IMR-90 (cell line): ENCODE data around the gene RPL21. TPM values are rescaled to one million over a fixed set of nuclear protein-coding genes. Genes with fewer than 3 reads are reported as not detected.

Source experiments
- ATAC-seq: fragments of 200-7000 bp; cut with Tn5 transposase; 2 replicates; pipeline ENCODE4 v1.9.1; 2020; ENCODE audit warnings: low read depth, mild to moderate bottlenecking, moderate library complexity
- BruUV-seq: library from RNA; stranded (reverse); fragments of 400-500 nt; replicated peaks from 2 replicates; lab custom pipeline; 2021; lab: Mats Ljungman, UMichigan
- CTCF ChIA-PET: fragments of 300-600 bp; formaldehyde crosslinking; extraction: SDS; loops from one replicate; lab custom pipeline; 2021; ENCODE audit warnings: antibody characterized with exemption; lab: Yijun Ruan, JAX
- POLR2A ChIA-PET: fragments of 300-600 bp; sonication (Branson Sonifier 250); formaldehyde crosslinking; loops from one replicate; lab custom pipeline; 2022; ENCODE audit warnings: antibody characterized with exemption; ENCODE audit not compliant: unreplicated experiment; lab: Charles Lee
- DNase-seq: peaks from one replicate; pipeline ENCODE4 v3.0.0; 2013
- H2AFZ ChIP-seq: replicated peaks from 2 replicates; pipeline ENCODE3; 2013; ENCODE audit warnings: low read length, mild to moderate bottlenecking; ENCODE audit not compliant: poor library complexity
- H2AK5ac ChIP-seq: 2 replicates; pipeline ENCODE4 v1.6.1; 2013; ENCODE audit warnings: low read depth, low read length, inconsistent platforms
- H2AK9ac ChIP-seq: replicated peaks from 2 replicates; pipeline ENCODE3; 2013; ENCODE audit warnings: mild to moderate bottlenecking, low read depth, low read length, moderate library complexity; ENCODE audit not compliant: poor library complexity
- H2BK120ac ChIP-seq: 2 replicates; pipeline ENCODE4 v1.6.1; 2013; ENCODE audit warnings: low read depth, low read length, inconsistent platforms
- H2BK15ac ChIP-seq: 3 replicates; pipeline ENCODE4 v1.6.1; 2013; ENCODE audit warnings: low read depth, low read length, inconsistent platforms
- H2BK20ac ChIP-seq: 2 replicates; pipeline ENCODE4 v1.6.1; 2013; ENCODE audit warnings: low read depth, mild to moderate bottlenecking, inconsistent platforms, low read length, moderate library complexity
- H2BK5ac ChIP-seq: 2 replicates; pipeline ENCODE4 v1.6.1; 2013; ENCODE audit warnings: mild to moderate bottlenecking, low read depth, low read length, inconsistent platforms; ENCODE audit not compliant: poor library complexity, severe bottlenecking
- H3K14ac ChIP-seq: replicated peaks from 2 replicates; pipeline ENCODE4 v1.6.1; 2013; ENCODE audit warnings: low read depth, low read length, inconsistent platforms
- H3K18ac ChIP-seq: 2 replicates; pipeline ENCODE4 v1.6.1; 2013; ENCODE audit warnings: low read depth, low read length, control low read depth
- H3K23ac ChIP-seq: 2 replicates; pipeline ENCODE4 v1.6.1; 2013; ENCODE audit warnings: low read depth, low read length, inconsistent platforms
- H3K27ac ChIP-seq: 2 replicates; pipeline ENCODE4 v1.5.1; 2013; ENCODE audit warnings: mild to moderate bottlenecking, control low read depth, low read length; ENCODE audit not compliant: insufficient read depth
- H3K27me3 ChIP-seq: 2 replicates; pipeline ENCODE4 v1.6.1; 2013; ENCODE audit warnings: low read length; ENCODE audit not compliant: control insufficient read depth, insufficient read depth
- H3K36me3 ChIP-seq: 2 replicates; pipeline ENCODE4 v1.6.1; 2013; ENCODE audit warnings: low read length, mixed read lengths; ENCODE audit not compliant: control insufficient read depth, insufficient read depth
- H3K4ac ChIP-seq: 2 replicates; pipeline ENCODE4 v1.6.1; 2013; ENCODE audit warnings: low read depth, low read length, inconsistent platforms
- H3K4me1 ChIP-seq: 2 replicates; pipeline ENCODE4 v1.6.1; 2013; ENCODE audit warnings: low read length, mixed read lengths; ENCODE audit not compliant: control insufficient read depth, insufficient read depth
- H3K4me2 ChIP-seq: 2 replicates; pipeline ENCODE4 v1.6.1; 2013; ENCODE audit warnings: low read depth, mild to moderate bottlenecking, control low read depth, low read length, moderate library complexity
- H3K4me3 ChIP-seq: 2 replicates; pipeline ENCODE4 v1.5.1; 2013; ENCODE audit warnings: low read depth, mild to moderate bottlenecking, control low read depth, low read length, moderate library complexity; ENCODE audit not compliant: insufficient read depth
- H3K56ac ChIP-seq: 2 replicates; pipeline ENCODE4 v1.6.1; 2013; ENCODE audit warnings: low read length, inconsistent platforms; ENCODE audit not compliant: insufficient read depth; ENCODE audit errors: extremely low read depth
- H3K79me1 ChIP-seq, 2 experiments: 2 replicates each; pipeline ENCODE4 v1.6.1; 2013; ENCODE audit warnings: low read length in 2 of 2, inconsistent platforms in 1 of 2, low read depth in 1 of 2
- H3K9ac ChIP-seq: 2 replicates; pipeline ENCODE4 v1.6.1; 2013; ENCODE audit warnings: low read depth, low read length, control low read depth
- H3K9me1 ChIP-seq: 2 replicates; pipeline ENCODE4 v1.6.1; 2013; ENCODE audit warnings: low read length, inconsistent platforms; ENCODE audit not compliant: insufficient read depth
- H3K9me3 ChIP-seq: 2 replicates; pipeline ENCODE4 v1.6.1; 2013; ENCODE audit warnings: low read length; ENCODE audit not compliant: control insufficient read depth, insufficient read depth
- H4K20me1 ChIP-seq: 2 replicates; pipeline ENCODE4 v1.6.1; 2013; ENCODE audit warnings: low read length, inconsistent platforms; ENCODE audit not compliant: insufficient read depth
- H4K5ac ChIP-seq: 2 replicates; pipeline ENCODE4 v1.6.1; 2013; ENCODE audit warnings: mild to moderate bottlenecking, low read depth, low read length, control low read depth
- H4K8ac ChIP-seq, 2 experiments: 2 replicates each; pipeline ENCODE4 v1.6.1; 2013; ENCODE audit warnings: low read depth in 2 of 2, low read length in 2 of 2, control low read depth in 1 of 2, inconsistent platforms in 1 of 2
- H4K91ac ChIP-seq: 2 replicates; pipeline ENCODE4 v1.6.1; 2013; ENCODE audit warnings: low read depth, low read length, inconsistent platforms; ENCODE audit not compliant: insufficient read depth
- ELK1 ChIP-seq: fragments of 150-350 bp; IDR thresholded peaks from 2 replicates; pipeline ENCODE4 v1.6.1; 2016; ENCODE audit warnings: low read depth, mild to moderate bottlenecking, low read length, moderate library complexity, borderline replicate concordance
- FOS ChIP-seq: fragments of 150-350 bp; IDR thresholded peaks from 2 replicates; pipeline ENCODE4 v1.6.1; 2016; ENCODE audit warnings: low read depth, low read length
- MAZ ChIP-seq: IDR thresholded peaks from 2 replicates; pipeline ENCODE4 v1.6.1; 2012; ENCODE audit warnings: low read depth, mild to moderate bottlenecking, low read length, improper control_type of control experiment, moderate library complexity, borderline replicate concordance
- RAD21 ChIP-seq: IDR thresholded peaks from 2 replicates; pipeline ENCODE4 v1.6.1; 2012; ENCODE audit warnings: low read length, improper control_type of control experiment
- USF2 ChIP-seq: fragments of 150-350 bp; IDR thresholded peaks from 2 replicates; pipeline ENCODE4 v1.6.1; 2017; ENCODE audit warnings: mild to moderate bottlenecking, antibody characterized with exemption, low read length, low read depth
- WGBS, 2 experiments: methylation state at CpG; one replicate each; pipeline versions ENCODE4 v1.1.5 to v1.1.7; 2013; ENCODE audit warnings: missing lambda C conversion rate in 2 of 2; ENCODE audit not compliant: insufficient read length in 1 of 2; ENCODE audit errors: extremely low coverage in 2 of 2; 5-methylcytosine and 5-hydroxymethylcytosine counted together
- dilution Hi-C: fragments of 300-500 bp; cut with HindIII; formaldehyde crosslinking; loops from one replicate; pipeline ENCODE4 v1.14.3; 2018; ENCODE audit warnings: low sequenced_read_pairs; ENCODE audit not compliant: unreplicated experiment
- in situ Hi-C: fragments of 300-500 bp; cut with MboI; formaldehyde crosslinking; loops from 3 replicates; pipeline ENCODE4 v1.14.3; 2019; ENCODE audit warnings: low sequenced_read_pairs, inconsistent platforms, mixed read lengths
- intact Hi-C: fragments of 100-400 bp; cut with micrococcal nuclease; formaldehyde crosslinking; loops from 2 replicates; pipeline ENCODE4 v1.10.0; 2022
- polyA plus RNA-seq, 3 experiments: library from polyadenylated mRNA; depleted of rRNA; stranded (reverse); fragments of >200 nt; gene quantifications; 2 replicates each; pipeline ENCODE4 v1.2.3, GENCODE V29; 2012; ENCODE audit warnings: low replicate concordance in 1 of 3
- total RNA-seq: library from RNA; depleted of rRNA; stranded (reverse); fragments of >200 nt; gene quantifications from 2 replicates; pipeline ENCODE4 v1.2.3, GENCODE V29; 2012

RPL21 gene
- total and polyA plus RNA-seq, 2 of the 4 experiments (the other 2 are of a cell fraction), result 912 to 1,160 TPM

DNA sequence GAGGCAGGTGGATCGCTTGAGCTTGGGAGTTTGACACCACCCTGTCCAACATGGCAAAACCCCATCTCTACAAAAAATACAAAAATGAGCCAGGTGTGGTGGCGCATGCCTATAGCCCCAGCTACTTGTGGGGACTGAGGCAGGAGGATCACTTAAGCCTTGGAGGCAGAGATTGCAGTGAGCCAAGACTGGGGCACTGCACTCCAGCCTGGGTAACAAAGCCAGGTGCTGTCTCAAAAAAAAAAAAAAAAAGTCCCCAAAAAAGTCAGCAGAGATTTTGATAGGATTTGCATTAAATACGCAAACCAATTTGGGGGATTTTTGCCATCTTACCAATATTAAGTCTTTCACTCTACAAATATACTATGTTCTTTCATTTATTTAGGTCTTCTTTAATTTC is 21.7 kb upstream of the RPL21 start:
- H3K18ac ChIP-seq, result no peak overlapping the region
- no peak for ATAC-seq
- H3K9ac ChIP-seq, result no peak overlapping the region
- no peak overlapping the region for H3K4me3 ChIP-seq
- no peak overlapping the region for H3K4ac ChIP-seq
- no peak overlapping the region for H3K23ac ChIP-seq
- no peaks in the 10 kb centered on the region for H3K79me1 ChIP-seq
- no peak for DNase-seq
- no peak overlapping the region for H4K5ac ChIP-seq
- H3K4me1 ChIP-seq, result no peaks in the 10 kb centered on the region
- H3K4me2 ChIP-seq, result no peak overlapping the region
- no peak overlapping the region for H3K56ac ChIP-seq
- no peak overlapping the region for H3K14ac ChIP-seq
- no peak overlapping the region for H2BK15ac ChIP-seq
- H2BK5ac ChIP-seq, result no peak overlapping the region
- no peaks in the 10 kb centered on the region for H3K36me3 ChIP-seq
- peaks cover 4% of the 10 kb centered on the region for H3K9me3 ChIP-seq
- dilution Hi-C loops (no loop called here), in situ Hi-C loops (no loop called here), intact Hi-C loops (no loop called here)
- H3K9me1 ChIP-seq, result no peaks in the 10 kb centered on the region
- no peaks in the 10 kb centered on the region for H3K27me3 ChIP-seq
- no CpG with 5 or more reads among the region's 3 CpGs for WGBS, 2 experiments
- no peak overlapping the region for H2AFZ ChIP-seq
- no peak overlapping the region for H3K27ac ChIP-seq
- H2BK20ac ChIP-seq, result no peak overlapping the region
- H2AK5ac ChIP-seq, result no peak overlapping the region
- no peak overlapping the region for H2AK9ac ChIP-seq
- H4K91ac ChIP-seq, result no peak overlapping the region
- H2BK120ac ChIP-seq, result no peak overlapping the region
- ChIA-PET CTCF (no interaction called here), POLR2A (no interaction called here)
- no peak overlapping the region for H4K8ac ChIP-seq
- TF ChIP-seq ELK1, result no peak
- TF ChIP-seq FOS, result no peak
- no peak for TF ChIP-seq MAZ
- no peak for TF ChIP-seq RAD21
- no peak for TF ChIP-seq USF2
- no peaks in the 10 kb centered on the region for H4K20me1 ChIP-seq
- BruUV-seq, result no TSS peak
